Measurements from ENCODE around the gene RNU7-1. TPM values are rescaled to one million over a fixed set of nuclear protein-coding genes. Genes with fewer than 3 reads are reported as not detected.

The RNU7-1 gene
- total and polyA plus RNA-seq, 10 of the 15 experiments (the other 5 are each of a cell fraction or from before 2014, with no cell fraction given): not detected

DNA sequence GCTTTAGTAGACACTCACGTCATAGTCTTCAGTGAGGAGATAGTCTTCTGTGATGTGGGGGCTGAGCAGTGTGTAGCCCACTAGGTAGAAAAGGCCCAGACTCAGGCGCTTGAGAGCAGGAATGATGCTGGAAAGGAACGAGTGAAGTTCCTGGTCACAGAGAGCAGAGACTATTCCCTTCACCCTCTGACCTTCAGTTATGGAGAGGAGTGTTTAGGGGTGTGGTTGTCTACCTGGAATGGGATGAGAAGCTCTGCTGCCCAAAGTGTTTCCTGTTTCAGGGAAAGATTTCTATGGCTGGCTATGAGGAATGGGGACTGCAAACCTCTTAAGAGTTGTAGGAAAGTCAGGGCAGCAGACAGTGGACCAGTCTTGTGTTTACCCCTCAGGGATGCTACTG is 35.8 kb downstream of the RNU7-1 start:
- ChIA-PET CTCF (no interaction called here), RAD21 (ENCODE audit: unreplicated experiment) (no interaction called here)
- H3K4me3 ChIP-seq: no peak overlapping the region

More for the DNA sequence above, 35.8 kb downstream of the RNU7-1 start:
- Histone ChIP-seq H4K20me1 (ENCODE audit: control insufficient read depth, insufficient read depth) (no peaks in the 10 kb centered on the region; the same call in 1 of the 2 replicates), H3K9ac (ENCODE audit: control insufficient read depth, insufficient read depth, low read length) (no peak overlapping the region), H3K4me1 (ENCODE audit: control insufficient read depth, insufficient read depth, low read length) (peaks cover 12% of the 10 kb centered on the region), H3K36me3 (ENCODE audit: control insufficient read depth in 2 of 2, insufficient read depth in 2 of 2, low read length in 1 of 2) (peaks cover 23 to 47% of the 10 kb centered on the region in 2 experiments), H3K9me3 (replicated peaks; ENCODE audit: control insufficient read depth, insufficient read depth, low read length) (no peaks in the 10 kb centered on the region), H2AFZ (ENCODE audit: control insufficient read depth, low read depth, low read length) (no peak overlapping the region), H3K27ac (ENCODE audit: control insufficient read depth, insufficient read depth) (no peak overlapping the region), H3K79me2 (ENCODE audit: control insufficient read depth, insufficient read depth, low read length) (no peaks in the 10 kb centered on the region; the same call in 1 of the 2 replicates), H3K27me3 (replicated peaks in 1 of 2; ENCODE audit: control insufficient read depth in 2 of 2, insufficient read depth in 2 of 2, low read length in 1 of 2) (no peaks in the 10 kb centered on the region), H3K4me2 (ENCODE audit: control insufficient read depth, insufficient read depth) (no peak overlapping the region)
- ChIA-PET POLR2A (interaction anchor here (0.5 kb wide), 1 partner anchor 32 kb away, joined by 4 read pairs; no protein-coding TSS in a partner anchor), SMC1A (ENCODE audit: uncharacterized antibody, unreplicated experiment) (no interaction called here)
- intact Hi-C loops (cut with micrococcal nuclease; ENCODE audit: unreplicated experiment): no loop called here
- in situ Hi-C loops (cut with MboI): no loop called here
- ATAC-seq (no peak), DNase-seq (ENCODE audit: low read depth, low spot score) (no peak), FAIRE-seq (no peak)
- BruUV-seq (replicated peaks): no TSS peak
- TF ChIP-seq, protein P1, sequence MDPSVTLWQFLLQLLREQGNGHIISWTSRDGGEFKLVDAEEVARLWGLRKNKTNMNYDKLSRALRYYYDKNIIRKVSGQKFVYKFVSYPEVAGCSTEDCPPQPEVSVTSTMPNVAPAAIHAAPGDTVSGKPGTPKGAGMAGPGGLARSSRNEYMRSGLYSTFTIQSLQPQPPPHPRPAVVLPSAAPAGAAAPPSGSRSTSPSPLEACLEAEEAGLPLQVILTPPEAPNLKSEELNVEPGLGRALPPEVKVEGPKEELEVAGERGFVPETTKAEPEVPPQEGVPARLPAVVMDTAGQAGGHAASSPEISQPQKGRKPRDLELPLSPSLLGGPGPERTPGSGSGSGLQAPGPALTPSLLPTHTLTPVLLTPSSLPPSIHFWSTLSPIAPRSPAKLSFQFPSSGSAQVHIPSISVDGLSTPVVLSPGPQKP (IDR thresholded peaks at IDR 0.05; ENCODE audit: low read depth, low read length): no peak
- TF ChIP-seq POU2F2 (IDR thresholded peaks at IDR 0.05; ENCODE audit: borderline replicate concordance, low read depth, low read length) (no peak), ATF7 (IDR thresholded peaks at IDR 0.05; ENCODE audit: low read depth) (no peak), TCF3 (IDR thresholded peaks at IDR 0.05; ENCODE audit: borderline replicate concordance, insufficient read depth, low read depth, low read length) (no peak), EGR1 (IDR thresholded peaks at IDR 0.05; ENCODE audit: borderline replicate concordance in 1 of 2, low read depth in 2 of 2, low read length in 2 of 2) (no peak), NR2C1 (IDR thresholded peaks at IDR 0.05) (no peak), CBX3 (IDR thresholded peaks at IDR 0.05; ENCODE audit: borderline replicate concordance, low read depth) (no peak), SMAD1 (IDR thresholded peaks at IDR 0.05; ENCODE audit: low read depth, partially characterized antibody) (no peak), MYB (IDR thresholded peaks at IDR 0.05; ENCODE audit: borderline replicate concordance, low read depth, low read length) (no peak), MTA2 (IDR thresholded peaks at IDR 0.05; ENCODE audit: low read depth) (no peak)
- TF ChIP-seq, protein P2, sequence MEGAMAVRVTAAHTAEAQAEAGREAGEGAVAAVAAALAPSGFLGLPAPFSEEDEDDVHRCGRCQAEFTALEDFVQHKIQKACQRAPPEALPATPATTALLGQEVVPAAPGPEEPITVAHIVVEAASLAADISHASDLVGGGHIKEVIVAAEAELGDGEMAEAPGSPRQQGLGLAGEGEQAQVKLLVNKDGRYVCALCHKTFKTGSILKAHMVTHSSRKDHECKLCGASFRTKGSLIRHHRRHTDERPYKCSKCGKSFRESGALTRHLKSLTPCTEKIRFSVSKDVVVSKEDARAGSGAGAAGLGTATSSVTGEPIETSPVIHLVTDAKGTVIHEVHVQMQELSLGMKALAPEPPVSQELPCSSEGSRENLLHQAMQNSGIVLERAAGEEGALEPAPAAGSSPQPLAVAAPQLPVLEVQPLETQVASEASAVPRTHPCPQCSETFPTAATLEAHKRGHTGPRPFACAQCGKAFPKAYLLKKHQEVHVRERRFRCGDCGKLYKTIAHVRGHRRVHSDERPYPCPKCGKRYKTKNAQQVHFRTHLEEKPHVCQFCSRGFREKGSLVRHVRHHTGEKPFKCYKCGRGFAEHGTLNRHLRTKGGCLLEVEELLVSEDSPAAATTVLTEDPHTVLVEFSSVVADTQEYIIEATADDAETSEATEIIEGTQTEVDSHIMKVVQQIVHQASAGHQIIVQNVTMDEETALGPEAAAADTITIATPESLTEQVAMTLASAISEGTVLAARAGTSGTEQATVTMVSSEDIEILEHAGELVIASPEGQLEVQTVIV (IDR thresholded peaks at IDR 0.05; ENCODE audit: borderline replicate concordance, partially characterized antibody): no peak
- TF ChIP-seq, protein P3, sequence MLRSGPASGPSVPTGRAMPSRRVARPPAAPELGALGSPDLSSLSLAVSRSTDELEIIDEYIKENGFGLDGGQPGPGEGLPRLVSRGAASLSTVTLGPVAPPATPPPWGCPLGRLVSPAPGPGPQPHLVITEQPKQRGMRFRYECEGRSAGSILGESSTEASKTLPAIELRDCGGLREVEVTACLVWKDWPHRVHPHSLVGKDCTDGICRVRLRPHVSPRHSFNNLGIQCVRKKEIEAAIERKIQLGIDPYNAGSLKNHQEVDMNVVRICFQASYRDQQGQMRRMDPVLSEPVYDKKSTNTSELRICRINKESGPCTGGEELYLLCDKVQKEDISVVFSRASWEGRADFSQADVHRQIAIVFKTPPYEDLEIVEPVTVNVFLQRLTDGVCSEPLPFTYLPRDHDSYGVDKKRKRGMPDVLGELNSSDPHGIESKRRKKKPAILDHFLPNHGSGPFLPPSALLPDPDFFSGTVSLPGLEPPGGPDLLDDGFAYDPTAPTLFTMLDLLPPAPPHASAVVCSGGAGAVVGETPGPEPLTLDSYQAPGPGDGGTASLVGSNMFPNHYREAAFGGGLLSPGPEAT (IDR thresholded peaks at IDR 0.05; ENCODE audit: low read depth): no peak
- WGBS (ENCODE audit: insufficient coverage, insufficient replicate concordance, low lambda C conversion rate, missing lambda C conversion rate): 77% methylated on average over 3 of the region's 3 CpGs

All from GM12878 (cell line).